Inferior parietal cortex (tissue), 1 donor: Measurements from ENCODE around the gene TRPM6.

Experiments
- DNase-seq: peaks from one replicate; pipeline ENCODE4 v3.0.0-alpha.2; 2016; ENCODE audit errors: extremely low spot score

The TRPM6 gene

DNA sequence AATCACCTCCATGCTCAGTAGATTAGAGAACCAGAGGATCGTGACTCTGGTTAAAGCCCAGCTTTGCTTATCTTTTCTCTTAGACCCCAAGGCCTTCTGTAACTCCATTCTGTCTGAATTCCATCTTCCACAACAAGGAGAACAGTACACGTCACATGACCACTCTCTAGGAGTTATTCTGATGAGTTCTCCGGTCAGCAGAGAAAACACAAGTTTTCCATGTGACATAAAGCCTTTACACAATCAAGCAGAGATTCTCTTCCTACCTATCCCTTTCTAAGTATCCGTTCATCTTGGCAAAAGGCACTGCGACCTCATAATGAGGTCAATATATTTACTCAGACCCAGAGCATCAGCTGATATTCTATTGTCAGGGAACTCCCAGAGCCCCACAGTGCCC lies 112.3 kb downstream of the TRPM6 start:
- DNase-seq, result peak; percentile 15

DNA sequence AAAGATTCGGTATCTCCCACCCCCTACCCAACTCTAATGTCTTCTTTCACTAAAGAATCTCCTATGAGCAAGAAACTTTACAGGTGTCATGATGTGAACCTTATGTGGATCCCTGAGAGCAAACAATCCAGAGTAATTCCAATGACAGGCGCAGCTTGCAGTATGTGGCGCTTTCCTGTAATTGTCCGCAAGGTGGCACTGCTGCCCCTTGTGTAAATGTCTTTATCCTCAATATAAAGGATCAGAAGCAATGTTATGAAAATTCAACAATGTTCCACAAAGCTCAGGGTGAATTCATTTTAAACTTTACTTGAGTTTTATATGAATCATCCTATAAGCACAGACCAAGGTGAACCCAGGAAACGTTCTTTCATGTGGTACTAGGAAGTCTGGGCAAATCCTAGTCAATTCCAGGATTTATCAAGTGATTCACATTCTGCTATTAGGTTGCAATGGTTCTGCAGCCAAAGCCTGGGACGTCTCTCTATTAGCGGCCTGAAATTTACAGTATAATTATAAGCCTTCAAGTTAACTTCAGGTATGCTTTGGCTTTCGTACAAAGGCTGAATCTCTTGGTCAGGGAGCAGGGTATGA lies 113.7 kb downstream of the TRPM6 start:
- peak; percentile 94 for DNase-seq

DNA sequence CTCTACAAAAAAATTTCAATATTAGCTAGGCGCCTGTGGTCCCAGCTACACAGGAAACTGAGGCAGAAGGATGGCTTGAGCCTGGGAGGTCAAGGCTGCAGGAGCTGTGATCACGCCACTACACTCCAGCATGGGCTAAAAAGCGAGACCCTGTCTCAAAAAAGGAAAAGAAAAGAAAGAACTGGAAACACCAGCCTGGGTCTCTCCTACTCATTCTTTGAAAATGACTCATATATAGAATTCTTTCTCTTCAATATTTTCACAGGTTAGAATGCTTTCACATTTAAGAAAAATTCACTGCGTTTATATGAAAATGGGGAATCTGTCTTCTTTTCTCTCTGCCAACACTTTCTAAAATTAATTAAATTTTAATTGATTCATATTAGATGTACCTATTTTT lies 115.6 kb downstream of the TRPM6 start:
- DNase-seq, result no peak

DNA sequence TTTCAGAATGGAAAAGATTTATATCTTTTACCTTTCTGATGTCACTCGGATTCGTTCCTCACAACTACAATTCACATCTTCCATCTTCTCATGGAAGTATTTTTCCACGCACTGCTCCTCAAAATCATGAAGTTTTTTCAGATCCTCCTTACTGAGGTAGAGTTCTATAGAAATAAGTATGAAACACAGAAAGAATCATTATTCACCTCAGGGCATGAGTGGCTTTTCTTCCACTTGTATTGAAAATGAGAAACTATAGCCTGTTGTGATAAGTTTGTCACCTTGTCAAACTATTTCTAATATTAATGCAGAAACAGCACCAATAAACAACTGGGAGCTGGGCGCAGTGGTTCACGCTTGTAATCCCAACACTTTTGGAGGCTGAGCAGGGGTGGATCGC lies 116.0 kb downstream of the TRPM6 start:
- DNase-seq, result no peak

DNA sequence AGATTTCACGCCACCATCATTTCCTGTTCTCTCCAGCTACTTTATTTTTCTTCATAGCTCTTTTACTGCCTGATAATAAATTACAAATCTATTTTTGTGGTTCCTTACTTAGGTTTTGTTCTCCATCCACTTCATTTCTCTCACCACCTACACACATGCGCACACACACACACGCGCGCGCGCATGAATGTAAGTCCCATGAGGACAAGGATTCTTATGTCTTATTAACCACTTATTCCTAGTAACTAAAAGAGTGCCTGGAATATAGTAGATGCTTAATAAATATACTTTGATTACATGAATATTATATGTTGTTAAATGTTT lies 116.5 kb downstream of the TRPM6 start:
- DNase-seq, result no peak

DNA sequence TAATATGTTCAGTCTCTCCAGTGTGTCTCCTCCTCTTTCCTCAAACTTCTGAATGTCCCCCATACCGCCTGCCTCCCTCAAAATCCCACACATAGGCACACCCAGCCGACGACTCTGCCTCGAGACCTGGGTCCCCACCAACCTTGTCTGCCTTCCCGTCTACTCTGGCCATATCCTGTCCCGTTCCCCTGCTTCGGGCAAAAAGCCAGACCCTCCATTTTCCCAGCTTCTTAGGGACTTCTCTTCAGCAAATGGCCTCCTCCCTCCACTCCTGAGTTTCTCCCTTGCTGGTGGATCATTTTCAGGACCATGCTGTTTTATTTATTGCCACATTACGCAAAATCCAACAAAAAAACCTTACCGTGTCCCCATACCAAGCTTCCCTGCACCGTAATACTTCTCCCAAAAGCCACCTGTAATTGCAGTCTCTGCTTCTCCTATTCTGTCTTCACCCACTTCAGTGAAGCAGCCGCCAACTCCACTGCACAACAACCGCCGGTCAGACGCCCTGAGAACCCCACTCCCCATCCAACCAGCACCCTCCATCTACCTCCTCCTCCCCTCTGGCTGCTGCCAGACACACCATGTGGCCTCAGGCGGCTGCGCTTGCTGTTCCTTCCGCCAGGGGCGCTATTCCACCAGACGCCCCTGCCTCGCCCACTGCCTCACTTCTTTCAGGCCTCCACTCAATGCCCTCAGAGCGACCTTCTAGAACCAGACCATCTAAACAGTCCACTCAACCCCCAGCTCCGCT lies 117.0 kb downstream of the TRPM6 start:
- DNase-seq, result no peak

DNA sequence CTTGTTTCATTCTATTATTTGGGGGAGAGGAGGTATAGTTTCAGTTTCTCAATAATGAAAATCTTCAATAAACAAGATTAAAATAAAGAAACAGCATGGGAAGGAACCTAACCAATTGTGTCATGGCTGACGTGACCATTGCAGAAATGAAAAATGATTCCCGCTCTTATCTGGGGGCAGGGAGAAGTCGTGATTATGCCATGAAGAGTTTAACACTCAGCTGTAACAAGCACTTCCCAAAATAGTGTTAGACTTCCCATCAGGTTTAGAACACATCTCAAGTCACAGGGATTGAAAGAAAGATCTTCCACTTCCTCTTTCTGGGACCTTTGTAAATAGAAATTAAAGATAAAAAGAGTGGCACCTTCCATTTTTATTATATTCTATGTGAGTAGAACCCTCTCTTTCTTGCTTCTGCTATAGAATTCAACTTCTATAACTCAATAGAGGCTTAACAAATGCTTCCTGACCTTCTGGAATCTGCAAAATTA lies 122.2 kb downstream of the TRPM6 start:
- no peak for DNase-seq

DNA sequence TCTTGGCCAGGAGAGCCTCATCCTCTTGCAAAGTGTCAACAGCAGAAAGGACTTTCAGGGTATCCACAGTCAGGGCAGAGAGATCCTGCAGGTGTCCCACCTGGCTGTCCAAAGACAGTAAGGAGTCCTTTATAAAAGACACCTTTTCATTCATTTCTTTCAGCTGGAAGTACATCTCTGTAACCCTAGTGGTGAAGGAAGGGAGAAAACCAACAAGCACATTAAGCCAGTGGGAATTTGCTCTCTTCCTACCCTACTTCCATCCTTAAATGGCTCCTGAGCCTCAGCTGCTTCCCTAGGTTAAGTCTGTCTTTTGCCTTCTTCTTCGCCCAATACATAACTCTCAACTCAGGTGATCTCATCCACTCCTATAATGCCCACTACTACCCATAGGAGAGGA lies 124.8 kb downstream of the TRPM6 start:
- DNase-seq, result no peak

DNA sequence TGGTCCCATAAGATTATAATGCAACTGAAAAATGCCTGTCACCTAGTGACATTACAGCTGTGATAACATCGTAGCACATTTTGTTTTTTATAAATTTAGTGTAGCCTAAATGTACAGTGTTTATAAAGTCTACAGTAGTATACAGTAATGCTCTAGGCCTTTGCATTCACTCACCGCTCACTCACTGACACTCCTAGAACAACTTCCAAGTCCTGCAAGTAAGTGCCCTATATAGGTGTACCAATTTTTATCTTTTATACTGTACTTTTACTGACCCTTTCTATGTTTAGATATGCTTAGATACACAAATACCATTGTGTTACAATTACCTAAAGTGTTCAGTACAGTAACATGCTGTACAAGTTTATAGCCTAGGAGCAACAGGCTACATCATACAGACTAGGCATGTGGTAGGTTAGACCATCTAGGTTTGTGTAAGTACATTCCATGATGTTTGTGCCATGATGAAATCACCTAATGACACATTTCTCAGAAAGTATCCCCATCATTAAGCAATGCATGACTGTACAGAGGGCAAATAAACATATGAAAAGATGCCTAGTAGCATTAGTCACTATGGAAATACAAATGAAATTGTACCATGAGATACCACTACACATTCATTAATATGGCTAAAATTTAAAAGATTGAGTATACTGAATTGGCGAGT lies 127.6 kb downstream of the TRPM6 start:
- no peak for DNase-seq

DNA sequence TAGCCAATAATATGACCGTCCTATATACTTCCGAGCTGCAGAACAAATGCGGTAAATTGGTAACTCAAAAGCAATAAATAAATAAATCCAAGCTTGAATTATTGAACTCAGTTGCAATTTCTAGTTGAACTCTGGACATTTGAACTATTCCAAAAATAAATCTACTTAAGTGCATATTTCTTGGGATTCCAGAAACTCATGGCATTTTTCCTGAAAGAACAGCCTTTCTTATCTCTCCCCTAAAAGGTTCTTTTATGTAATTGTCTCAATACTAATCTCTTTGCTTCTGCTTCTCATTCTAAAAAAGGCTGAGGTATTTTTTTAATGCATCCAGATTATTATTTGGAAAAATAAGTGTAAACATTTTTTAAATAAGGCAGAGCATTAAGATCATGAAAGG lies 131.7 kb downstream of the TRPM6 start:
- no peak for DNase-seq

DNA sequence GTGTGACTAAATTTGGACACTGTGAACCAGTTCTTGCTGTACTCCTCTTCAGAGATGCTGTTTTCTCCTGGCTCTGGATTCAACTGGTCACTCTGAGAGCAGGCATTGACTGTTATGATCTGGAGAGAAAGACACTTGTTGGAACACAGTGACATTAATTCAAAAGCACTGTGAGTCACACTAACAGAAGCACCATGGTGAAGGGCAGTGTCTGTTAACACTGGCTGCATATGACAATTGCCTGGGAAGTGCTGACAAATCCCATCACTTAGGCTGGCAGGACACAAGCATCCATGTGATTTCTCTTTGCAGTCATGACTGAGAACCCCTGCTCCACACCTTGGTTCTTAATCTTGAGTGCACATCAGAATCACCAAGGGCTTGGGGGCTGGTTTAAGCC lies 132.4 kb downstream of the TRPM6 start:
- no peak for DNase-seq

DNA sequence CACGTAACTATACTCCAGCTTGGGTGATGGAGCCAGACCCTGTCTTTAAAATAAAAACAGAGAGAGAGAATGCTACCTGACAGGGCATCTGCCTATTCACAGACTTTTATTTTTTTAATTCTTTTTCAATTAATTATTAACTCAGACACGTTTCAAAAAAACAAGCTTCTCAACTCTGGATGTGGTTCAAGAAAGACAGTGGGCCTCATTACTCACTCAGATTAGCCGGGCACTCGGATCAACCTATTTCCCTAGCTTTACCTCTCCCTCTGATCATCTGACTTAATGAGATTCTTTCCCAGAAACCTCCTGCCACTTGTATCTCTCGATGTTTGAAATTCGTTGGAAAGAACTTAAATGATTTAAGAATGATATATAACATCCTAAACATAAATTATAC lies 134.1 kb downstream of the TRPM6 start:
- DNase-seq, result no peak

DNA sequence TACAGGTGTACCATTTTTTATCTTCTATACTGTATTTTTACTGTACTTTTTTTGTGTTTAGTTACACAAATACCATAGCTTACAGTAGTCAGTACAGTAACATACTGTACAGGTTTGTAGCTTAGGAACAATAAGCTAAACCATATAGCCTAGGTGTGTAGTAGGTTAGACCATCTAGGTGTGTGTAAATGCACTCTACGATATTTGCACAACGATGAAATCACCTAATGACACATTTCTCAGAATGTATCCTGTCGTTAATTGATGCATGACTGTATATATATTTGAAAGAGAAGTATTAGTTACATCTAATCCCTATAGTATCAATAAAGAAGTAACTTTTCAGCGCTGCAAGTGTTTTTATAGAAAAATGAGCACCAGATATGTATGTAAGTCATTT lies 138.8 kb downstream of the TRPM6 start:
- no peak for DNase-seq

DNA sequence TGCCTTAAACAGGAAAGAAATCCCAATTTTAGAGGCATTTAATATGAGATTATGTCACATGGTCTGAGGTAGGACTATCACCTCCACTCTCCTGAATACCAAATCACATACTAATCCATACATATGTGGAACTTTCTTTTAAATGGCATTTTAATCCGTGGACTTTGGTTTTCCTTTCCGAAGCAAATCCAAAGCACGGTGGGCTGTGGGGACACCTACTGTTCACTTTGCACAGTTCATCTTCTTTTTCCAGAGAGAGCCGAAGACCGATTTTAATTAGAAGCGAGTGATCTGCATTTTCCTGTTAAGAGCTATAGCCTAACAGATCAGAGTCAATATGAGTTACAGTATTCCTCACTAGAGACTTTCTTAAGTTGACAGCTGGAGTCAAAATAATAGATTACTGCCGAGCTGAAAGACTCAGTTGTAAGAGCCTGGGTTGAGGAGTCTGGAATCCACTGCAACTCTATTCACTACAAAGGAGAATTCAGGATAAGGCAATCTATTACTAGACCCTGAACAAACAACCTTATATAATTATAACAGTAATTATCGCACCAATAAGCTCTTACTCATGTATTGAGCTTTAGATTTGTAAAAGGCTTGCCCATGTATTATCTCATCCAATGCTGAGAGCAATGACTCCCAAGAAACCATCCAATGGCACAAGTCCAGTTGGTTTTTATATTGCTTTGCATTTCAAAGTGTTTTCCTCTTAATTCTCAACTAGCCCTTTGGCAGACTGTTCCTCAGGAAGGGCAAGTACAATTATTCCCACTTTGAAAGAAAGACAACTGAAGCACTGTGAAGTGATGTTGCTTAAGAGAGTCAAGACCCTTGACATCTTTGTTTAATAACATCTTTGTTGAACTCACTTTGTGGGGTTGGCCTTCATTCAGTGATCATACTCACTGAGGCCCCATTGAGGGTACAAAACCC lies 144.7 kb downstream of the TRPM6 start:
- peak; percentile 85 for DNase-seq

DNA sequence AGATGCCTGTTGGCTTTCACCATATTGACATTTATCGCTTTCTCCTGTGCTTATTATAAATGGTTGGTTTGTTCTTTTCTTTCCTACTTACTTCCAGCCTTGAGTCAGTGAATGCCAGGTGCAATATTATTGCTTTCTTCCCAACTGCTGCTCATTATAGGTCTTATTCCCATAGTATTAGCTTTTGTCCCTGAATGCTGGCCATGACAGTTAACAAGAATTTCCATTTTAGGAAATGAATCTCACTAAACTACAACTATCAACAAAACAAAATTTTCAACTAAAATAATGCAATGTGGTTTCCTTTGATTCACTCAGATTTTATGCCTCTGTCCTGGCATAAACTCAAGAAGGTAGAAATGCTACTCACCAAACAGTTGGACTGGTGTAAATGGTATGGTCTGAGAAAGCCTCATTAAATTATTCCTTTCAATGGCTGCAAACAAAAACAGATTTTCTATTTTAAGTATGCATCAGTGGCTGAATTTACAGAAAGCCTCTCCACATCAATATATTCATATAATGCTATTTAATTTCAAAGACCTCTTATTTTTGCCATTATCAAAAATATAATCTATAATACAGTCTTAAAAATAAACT lies 145.4 kb downstream of the TRPM6 start:
- no peak for DNase-seq

DNA sequence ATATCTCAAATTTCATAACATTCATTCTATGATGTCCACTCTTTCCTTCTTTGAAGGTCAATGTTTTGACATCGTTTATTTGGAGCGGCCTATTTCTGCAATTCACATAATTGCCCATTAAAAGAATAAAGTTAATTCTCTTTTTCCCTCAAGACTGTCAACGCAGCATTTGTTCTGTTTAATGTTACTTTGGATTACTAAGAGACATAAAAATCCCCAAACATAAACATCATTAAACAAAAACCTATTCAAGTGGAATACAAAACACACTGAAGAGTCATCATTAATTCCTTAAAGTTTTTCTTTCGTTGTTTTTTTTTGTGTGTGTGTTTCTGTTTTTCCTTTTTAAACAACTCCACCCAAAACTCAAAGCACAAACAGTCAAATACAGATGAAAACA lies 151.1 kb downstream of the TRPM6 start:
- DNase-seq, result no peak

DNA sequence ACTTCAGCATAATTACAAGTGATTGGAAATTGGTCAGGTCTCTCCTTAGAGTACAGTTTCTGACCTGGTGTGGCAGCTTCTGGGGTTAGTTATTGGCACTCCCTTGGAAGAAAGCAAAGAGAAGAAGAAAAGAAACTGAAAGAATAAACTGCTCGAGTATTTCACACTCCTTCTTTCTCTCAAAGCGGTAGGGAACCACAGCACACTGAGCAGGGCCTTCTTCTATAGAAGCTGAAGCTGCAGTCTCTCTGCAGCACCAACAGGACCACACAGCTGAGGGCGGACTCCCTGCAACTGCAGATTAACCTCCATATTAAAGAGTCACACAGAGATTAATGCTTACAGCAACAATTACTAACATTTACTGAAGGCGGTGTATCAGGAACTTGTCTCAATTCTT lies 152.0 kb downstream of the TRPM6 start:
- DNase-seq, result no peak

DNA sequence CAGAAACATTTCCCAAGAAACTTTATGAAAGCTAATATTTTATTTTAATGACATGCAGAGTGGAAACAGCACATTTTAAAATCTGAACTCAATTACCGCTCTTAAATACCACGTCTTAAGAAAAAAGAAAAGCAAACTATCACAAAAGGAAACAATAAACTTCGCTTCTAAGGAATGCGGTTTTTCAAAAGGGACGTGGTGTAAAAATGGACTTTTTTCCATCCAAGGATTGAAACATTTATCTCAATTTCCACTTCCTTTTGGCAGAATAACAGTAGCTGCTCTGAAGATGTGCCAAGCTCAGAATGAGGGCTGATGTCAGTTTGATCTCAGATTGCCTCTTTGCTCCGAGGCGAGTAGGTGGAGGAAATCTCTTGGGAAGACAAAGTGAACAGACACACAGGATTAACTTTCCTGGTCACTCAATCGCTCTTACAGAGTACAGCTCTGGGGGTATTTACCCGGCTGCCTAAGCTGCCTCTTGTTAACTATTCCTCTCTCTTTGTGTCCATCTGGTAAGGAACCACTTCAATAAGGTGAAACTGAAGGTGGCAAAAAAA lies 158.5 kb downstream of the TRPM6 start:
- peak; percentile 44 for DNase-seq

DNA sequence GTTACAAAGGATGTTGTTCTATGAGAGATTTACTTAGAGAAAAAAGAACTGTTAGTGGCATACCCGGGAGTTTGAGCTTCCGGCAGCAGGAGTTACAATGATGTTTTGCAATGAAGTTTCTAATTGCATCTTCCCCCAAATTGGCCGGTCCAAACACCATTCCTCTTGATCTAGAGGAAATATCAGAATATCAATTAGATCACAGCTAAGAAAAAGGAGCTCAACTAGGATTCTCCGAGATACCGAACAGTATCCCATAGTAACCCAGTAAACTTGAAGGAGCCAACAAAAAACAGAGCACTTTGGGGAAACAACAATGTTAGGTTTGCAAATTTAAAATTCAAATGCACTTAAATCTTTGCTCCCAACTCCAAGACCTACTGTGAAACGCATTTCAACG lies 159.5 kb downstream of the TRPM6 start:
- peak; percentile 37 for DNase-seq

DNA sequence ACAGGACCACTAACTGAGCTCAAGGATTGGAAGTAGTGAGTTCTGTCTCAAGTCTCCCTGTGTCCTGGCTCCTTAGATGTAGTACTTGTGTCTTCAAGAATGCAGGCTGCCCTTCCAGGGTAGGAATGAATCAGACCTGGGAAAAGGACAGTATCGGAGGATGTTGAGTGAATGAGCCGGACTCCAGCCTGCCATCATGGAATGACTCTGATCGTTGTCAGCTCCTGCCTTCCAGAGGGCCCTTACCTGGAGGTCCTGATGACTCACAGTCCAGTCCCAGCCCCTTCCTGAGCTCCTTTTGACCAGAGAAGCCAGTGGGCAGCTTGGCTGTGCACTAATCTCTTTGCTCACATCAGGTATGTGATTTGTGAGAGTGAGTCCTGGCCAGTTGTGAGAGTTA lies 161.1 kb downstream of the TRPM6 start:
- DNase-seq, result no peak

DNA sequence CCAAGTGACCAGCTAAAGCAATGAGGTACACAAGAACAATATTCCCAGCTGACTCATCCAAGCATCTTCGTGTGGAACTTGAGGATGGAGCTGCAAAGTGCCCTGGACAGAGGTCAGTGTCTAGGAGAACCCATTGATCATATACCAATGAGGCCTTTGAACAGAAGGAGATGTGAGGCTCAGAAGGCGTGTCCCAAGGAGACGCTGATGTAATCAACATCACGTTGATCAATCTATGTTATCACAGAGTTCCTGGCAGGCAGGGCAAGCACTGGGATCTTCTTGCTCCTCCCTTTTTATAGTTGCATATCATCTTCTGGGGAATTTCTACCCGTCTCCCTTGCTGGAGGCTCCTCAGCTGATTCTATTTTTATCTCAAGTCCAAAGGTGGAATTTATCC lies 163.4 kb downstream of the TRPM6 start:
- DNase-seq, result no peak
